ENCODE data around the gene VILL.

DNA sequence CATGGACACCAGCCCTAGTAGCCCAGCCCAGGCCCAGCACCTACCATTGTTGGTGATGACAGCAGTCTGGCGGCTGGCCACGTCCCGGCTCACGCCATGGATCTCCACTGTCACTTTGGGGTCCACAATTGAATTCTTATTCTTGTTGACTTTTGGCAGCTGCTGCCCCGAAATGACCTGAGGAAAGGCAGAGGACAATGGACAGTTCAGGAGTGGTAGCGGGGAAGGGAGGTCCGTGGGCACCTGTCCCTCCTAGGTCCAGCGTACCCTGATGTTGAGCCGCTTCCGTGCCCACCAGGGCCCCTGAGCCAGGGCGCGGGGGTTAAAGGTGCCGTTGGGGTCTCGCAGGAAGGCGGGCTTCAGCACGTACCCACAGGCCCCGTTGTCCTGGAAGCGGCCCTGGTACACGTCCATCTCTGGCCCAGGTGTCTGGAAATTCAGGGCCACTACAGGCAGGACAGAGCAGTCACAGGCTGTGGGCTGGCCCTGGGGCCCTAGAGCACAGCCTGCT, 17.7 kb downstream of the VILL start:
- TF ChIP-seq, protein P1, sequence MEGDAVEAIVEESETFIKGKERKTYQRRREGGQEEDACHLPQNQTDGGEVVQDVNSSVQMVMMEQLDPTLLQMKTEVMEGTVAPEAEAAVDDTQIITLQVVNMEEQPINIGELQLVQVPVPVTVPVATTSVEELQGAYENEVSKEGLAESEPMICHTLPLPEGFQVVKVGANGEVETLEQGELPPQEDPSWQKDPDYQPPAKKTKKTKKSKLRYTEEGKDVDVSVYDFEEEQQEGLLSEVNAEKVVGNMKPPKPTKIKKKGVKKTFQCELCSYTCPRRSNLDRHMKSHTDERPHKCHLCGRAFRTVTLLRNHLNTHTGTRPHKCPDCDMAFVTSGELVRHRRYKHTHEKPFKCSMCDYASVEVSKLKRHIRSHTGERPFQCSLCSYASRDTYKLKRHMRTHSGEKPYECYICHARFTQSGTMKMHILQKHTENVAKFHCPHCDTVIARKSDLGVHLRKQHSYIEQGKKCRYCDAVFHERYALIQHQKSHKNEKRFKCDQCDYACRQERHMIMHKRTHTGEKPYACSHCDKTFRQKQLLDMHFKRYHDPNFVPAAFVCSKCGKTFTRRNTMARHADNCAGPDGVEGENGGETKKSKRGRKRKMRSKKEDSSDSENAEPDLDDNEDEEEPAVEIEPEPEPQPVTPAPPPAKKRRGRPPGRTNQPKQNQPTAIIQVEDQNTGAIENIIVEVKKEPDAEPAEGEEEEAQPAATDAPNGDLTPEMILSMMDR (IDR thresholded peaks at IDR 0.05), result no peak
- TF ChIP-seq EP300 (IDR thresholded peaks at IDR 0.05), result no peak

All from gastroesophageal sphincter (tissue), 3 donors.